SK-N-SH (cell line): ENCODE measurements around the gene ASPN. TPM values are rescaled to one million over a fixed set of nuclear protein-coding genes. Genes with fewer than 3 reads are reported as not detected.

Source experiments
- CTCF ChIA-PET: fragments of 300-600, 350-600 bp; formaldehyde crosslinking; extraction: SDS; loops from one replicate; lab custom pipeline; 2021; lab: Yijun Ruan, JAX
- POLR2A ChIA-PET: fragments of 350-600 bp; sonication (Branson Sonifier 250); formaldehyde crosslinking; extraction: SDS; loops from one replicate; lab custom pipeline; 2020; ENCODE audit warnings: antibody characterized with exemption, inconsistent platforms; lab: Yijun Ruan, JAX
- DNase-seq: peaks from one replicate; pipeline ENCODE4 v3.0.0; 2012
- H2AFZ ChIP-seq: fragments of 200-600 bp; sonication (generic); 2 replicates; pipeline ENCODE4 v1.8.1; 2016; ENCODE audit warnings: antibody characterized with exemption, mild to moderate bottlenecking, low read depth
- H3F3A ChIP-seq: fragments of 200-600 bp; sonication (generic); replicated peaks from 2 replicates; pipeline ENCODE3; 2016; ENCODE audit warnings: antibody characterized with exemption, mild to moderate bottlenecking; ENCODE audit not compliant: insufficient read depth
- H3K27ac ChIP-seq, 2 experiments: fragments of 200-500 bp in 1 of 2; fragments of 200-600 bp in 1 of 2; sonication (Bioruptor generic) in 1 of 2; sonication (generic), shearing (Covaris generic) in 1 of 2; 2 replicates each; pipeline versions ENCODE4 v1.5.1 to v1.6.1; 2014 to 2016; ENCODE audit warnings: low read depth in 2 of 2, inconsistent platforms in 1 of 2, low read length in 1 of 2, mild to moderate bottlenecking in 1 of 2, mixed read lengths in 1 of 2
- H3K27me3 ChIP-seq: fragments of 200-600 bp; sonication (generic), shearing (Covaris generic); 2 replicates; pipeline ENCODE4 v1.6.1; 2016; ENCODE audit warnings: mixed run types; ENCODE audit not compliant: insufficient read depth
- H3K36me3 ChIP-seq, 2 experiments: fragments of 200-500 bp in 1 of 2; fragments of 200-600 bp in 1 of 2; sonication (Bioruptor generic) in 1 of 2; sonication (generic) in 1 of 2; replicated peaks in 1 of 2; 2 replicates each; pipeline versions ENCODE3 to v1.5.1; 2014 to 2016; ENCODE audit warnings: low read length in 1 of 2, mild to moderate bottlenecking in 1 of 2; ENCODE audit not compliant: insufficient read depth in 2 of 2, control insufficient read depth in 1 of 2
- H3K4me1 ChIP-seq, 2 experiments: fragments of 200-500 bp in 1 of 2; fragments of 200-600 bp in 1 of 2; sonication (Bioruptor generic) in 1 of 2; sonication (generic), shearing (Covaris generic) in 1 of 2; 2 replicates each; pipeline versions ENCODE4 v1.5.1 to v1.6.1; 2014 to 2016; ENCODE audit warnings: low read depth in 1 of 2, low read length in 1 of 2, mixed run types in 1 of 2; ENCODE audit not compliant: insufficient read depth in 2 of 2, control insufficient read depth in 1 of 2
- H3K4me2 ChIP-seq: fragments of 200-600 bp; sonication (generic), shearing (Covaris generic); 2 replicates; pipeline ENCODE4 v1.6.1; 2017; ENCODE audit warnings: mixed run types
- H3K4me3 ChIP-seq, 2 experiments: fragments of 200-500 bp in 1 of 2; fragments of 200-600 bp in 1 of 2; sonication (Bioruptor generic) in 1 of 2; sonication (generic), shearing (Covaris generic) in 1 of 2; 2 replicates each; pipeline versions ENCODE4 v1.5.1 to v1.8.1; 2014 to 2016; ENCODE audit warnings: low read depth in 2 of 2, inconsistent platforms in 1 of 2, low read length in 1 of 2, mild to moderate bottlenecking in 1 of 2, mixed read lengths in 1 of 2, moderate library complexity in 1 of 2
- H3K79me2 ChIP-seq: fragments of 200-600 bp; sonication (generic); 2 replicates; pipeline ENCODE4 v1.8.1; 2017; ENCODE audit warnings: mild to moderate bottlenecking; ENCODE audit not compliant: insufficient read depth
- H3K9ac ChIP-seq: fragments of 200-600 bp; sonication (generic); 2 replicates; pipeline ENCODE4 v1.6.1; 2017; ENCODE audit warnings: mixed run types
- H3K9me2 ChIP-seq: fragments of 200-600 bp; sonication (generic); 2 replicates; pipeline ENCODE4 v1.6.1; 2017; ENCODE audit warnings: mixed run types
- H3K9me3 ChIP-seq: fragments of 200-600 bp; sonication (generic); 2 replicates; pipeline ENCODE4 v1.6.1; 2017; ENCODE audit warnings: mixed run types, mild to moderate bottlenecking, moderate library complexity
- H4K20me1 ChIP-seq: fragments of 200-600 bp; sonication (generic); 2 replicates; pipeline ENCODE4 v1.6.1; 2017; ENCODE audit warnings: mild to moderate bottlenecking, mixed run types; ENCODE audit not compliant: insufficient read depth
- CHD2 ChIP-seq: fragments of 150-350 bp; IDR thresholded peaks from 2 replicates; pipeline ENCODE4 v1.6.1; 2018; ENCODE audit warnings: low read length; ENCODE audit not compliant: partially characterized antibody
- GATA2 ChIP-seq: sonication (generic); formaldehyde crosslinking; IDR thresholded peaks from 2 replicates; pipeline ENCODE4 v1.5.0; 2020; ENCODE audit warnings: mild to moderate bottlenecking, missing genetic modification reagents
- JUND ChIP-seq: IDR thresholded peaks from 2 replicates; pipeline ENCODE4 v1.4.0; 2012
- POLR2AphosphoS5 ChIP-seq: IDR thresholded peaks from 2 replicates; pipeline ENCODE4 v1.6.1; 2012; ENCODE audit warnings: low read depth, low read length
- RAD21 ChIP-seq: IDR thresholded peaks from 2 replicates; pipeline ENCODE4 v1.6.1; 2012; ENCODE audit warnings: mild to moderate bottlenecking, low read length
- RXRA ChIP-seq: IDR thresholded peaks from 2 replicates; pipeline ENCODE4 v1.4.0; 2012; ENCODE audit warnings: low read depth, mild to moderate bottlenecking, borderline replicate concordance
- TCF12 ChIP-seq: IDR thresholded peaks from 2 replicates; pipeline ENCODE4 v1.4.0; 2012
- TEAD4 ChIP-seq: IDR thresholded peaks from 2 replicates; pipeline ENCODE4 v1.4.0; 2012; ENCODE audit warnings: mild to moderate bottlenecking, borderline replicate concordance; ENCODE audit not compliant: insufficient read depth
- WGBS: methylation state at CpG from one replicate; pipeline ENCODE4 v1.1.6; 2017; ENCODE audit warnings: low lambda C conversion rate; 5-methylcytosine and 5-hydroxymethylcytosine counted together
- polyA plus RNA-seq, 3 experiments: library from polyadenylated mRNA; depleted of rRNA; stranded (reverse); fragments of >200 nt; gene quantifications; 2 replicates each; pipeline ENCODE4 v1.2.3, GENCODE V29; 2012
- TF ChIP-seq, protein P1 (sequence below): fragments of 150-350 bp; IDR thresholded peaks from 2 replicates; pipeline ENCODE4 v1.6.1; 2017; ENCODE audit warnings: antibody characterized with exemption, low read length, low read depth, borderline replicate concordance
- TF ChIP-seq, protein P2 (sequence below): IDR thresholded peaks from 2 replicates; pipeline ENCODE4 v1.4.0; 2012; ENCODE audit warnings: low read depth
- TF ChIP-seq, protein P3 (sequence below): IDR thresholded peaks from 2 replicates; pipeline ENCODE4 v1.6.1; 2012; ENCODE audit warnings: mild to moderate bottlenecking, low read depth, low read length, moderate library complexity
- TF ChIP-seq, protein P4 (sequence below): fragments of 200-600 bp; sonication (generic); IDR thresholded peaks from 2 replicates; pipeline ENCODE4 v1.6.1; 2017; ENCODE audit warnings: antibody characterized with exemption, mild to moderate bottlenecking, moderate library complexity

ASPN gene
- polyA plus RNA-seq, 1 of the 3 experiments (the other 2 are of a cell fraction): 0.76 TPM

DNA sequence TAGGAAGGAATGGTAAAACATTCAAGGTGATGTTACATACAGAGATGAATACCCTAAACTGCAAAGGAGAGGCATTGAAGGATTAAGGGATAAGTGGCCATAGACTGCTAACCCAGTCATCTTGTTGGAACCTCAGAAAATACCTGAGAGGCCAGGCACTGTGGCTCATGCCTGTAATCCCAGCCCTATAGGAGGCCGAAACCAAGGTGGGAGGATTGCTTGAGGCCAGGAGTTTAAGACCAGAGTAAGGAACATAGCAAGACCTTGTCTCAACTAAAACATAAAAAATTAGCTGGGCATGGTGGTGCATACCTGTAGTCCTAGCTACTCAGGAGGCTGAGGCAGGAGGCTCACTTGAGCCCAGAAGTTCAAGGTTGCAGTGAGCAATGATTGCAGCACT lies 42.6 kb upstream of the ASPN start:
- ChIA-PET POLR2A (no interaction called here), CTCF (interaction anchor here (1.5 kb wide), 1 partner anchor 17 kb away, joined by 3 read pairs; no protein-coding TSS in a partner anchor)
- H2AFZ ChIP-seq: no peak overlapping the region
- no peak overlapping the region for H3K9ac ChIP-seq
- no peaks in the 10 kb centered on the region for H3K79me2 ChIP-seq
- H3K9me3 ChIP-seq: no peaks in the 10 kb centered on the region
- no peaks in the 10 kb centered on the region for H3K27me3 ChIP-seq
- WGBS: 100% methylated on average over 1 of the region's 1 CpG
- no peak overlapping the region for H3K4me3 ChIP-seq
- TF ChIP-seq, protein P1, sequence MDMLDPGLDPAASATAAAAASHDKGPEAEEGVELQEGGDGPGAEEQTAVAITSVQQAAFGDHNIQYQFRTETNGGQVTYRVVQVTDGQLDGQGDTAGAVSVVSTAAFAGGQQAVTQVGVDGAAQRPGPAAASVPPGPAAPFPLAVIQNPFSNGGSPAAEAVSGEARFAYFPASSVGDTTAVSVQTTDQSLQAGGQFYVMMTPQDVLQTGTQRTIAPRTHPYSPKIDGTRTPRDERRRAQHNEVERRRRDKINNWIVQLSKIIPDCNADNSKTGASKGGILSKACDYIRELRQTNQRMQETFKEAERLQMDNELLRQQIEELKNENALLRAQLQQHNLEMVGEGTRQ: no peak
- H4K20me1 ChIP-seq: no peaks in the 10 kb centered on the region
- no peak overlapping the region for H3K4me2 ChIP-seq
- H3K36me3 ChIP-seq: no peaks in the 10 kb centered on the region
- H3K9me2 ChIP-seq: no peaks in the 10 kb centered on the region
- no peak overlapping the region for H3K27ac ChIP-seq
- no peaks in the 10 kb centered on the region for H3F3A ChIP-seq
- no peak for DNase-seq
- H3K4me1 ChIP-seq: peaks cover 0 to 3% of the 10 kb centered on the region in 2 experiments; a peak in 2 of 4 replicates

DNA sequence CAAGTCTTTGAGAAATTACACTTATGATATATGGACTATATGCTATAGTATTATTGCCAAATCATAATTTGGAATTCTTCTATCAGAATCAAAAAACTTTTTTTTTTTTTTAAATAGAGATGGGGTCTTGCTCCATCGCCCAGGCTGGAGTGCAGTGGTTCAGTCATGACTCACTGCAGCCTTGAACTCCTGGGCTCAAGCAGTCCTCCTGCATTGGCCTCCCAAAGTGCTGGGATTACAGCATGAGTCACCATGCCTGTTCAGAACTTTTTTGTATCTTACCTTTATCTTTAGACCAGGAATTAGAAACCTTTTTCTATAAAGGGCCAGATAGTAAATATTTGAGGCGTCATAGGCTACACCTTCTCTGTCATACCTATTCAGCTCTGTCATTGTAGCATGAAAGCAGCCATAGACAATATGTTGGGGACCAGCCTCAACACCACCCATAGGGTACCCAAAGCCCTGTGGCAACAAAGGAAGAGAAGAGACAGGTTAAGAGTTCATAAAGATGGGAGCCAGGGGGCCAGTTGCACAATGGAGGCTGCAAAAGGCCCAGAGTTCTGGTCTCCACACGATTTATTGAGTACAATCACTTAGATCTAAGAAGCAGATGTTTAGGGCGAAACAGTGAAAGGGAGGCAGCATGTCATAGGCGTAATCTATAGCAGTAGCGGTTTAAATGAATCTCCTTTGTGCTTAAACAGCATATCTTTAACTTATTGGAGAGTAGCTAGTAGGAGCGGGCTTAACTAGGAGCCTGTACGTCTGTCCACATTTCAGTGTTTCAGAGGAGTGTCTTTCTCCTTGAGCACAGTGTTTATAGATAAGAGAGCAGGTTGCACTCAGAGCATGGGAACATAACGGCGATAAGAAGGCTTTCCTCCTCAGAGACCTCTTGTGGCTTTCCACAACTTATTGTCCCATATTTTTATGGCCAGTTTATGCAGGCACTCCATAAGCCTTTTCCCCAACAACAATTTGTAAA lies 41.0 kb upstream of the ASPN start:
- no peak for TF ChIP-seq CHD2
- no peak for TF ChIP-seq JUND
- Histone ChIP-seq H3K4me3 (no peak overlapping the region), H2AFZ (no peak overlapping the region), H3K4me2 (no peak overlapping the region), H3K79me2 (no peaks in the 10 kb centered on the region), H3K9ac (no peak overlapping the region), H3K27me3 (no peaks in the 10 kb centered on the region), H4K20me1 (no peaks in the 10 kb centered on the region), H3K36me3 (no peaks in the 10 kb centered on the region), H3K9me2 (no peaks in the 10 kb centered on the region), H3K9me3 (no peaks in the 10 kb centered on the region), H3K27ac (no peak overlapping the region), H3F3A (no peaks in the 10 kb centered on the region), H3K4me1 (peaks cover 0 to 3% of the 10 kb centered on the region in 2 experiments; a peak in 1 of 4 replicates)
- no peak for DNase-seq
- ChIA-PET CTCF (no interaction called here), POLR2A (no interaction called here)
- 94% methylated on average over 10 of the region's 10 CpGs for WGBS

DNA sequence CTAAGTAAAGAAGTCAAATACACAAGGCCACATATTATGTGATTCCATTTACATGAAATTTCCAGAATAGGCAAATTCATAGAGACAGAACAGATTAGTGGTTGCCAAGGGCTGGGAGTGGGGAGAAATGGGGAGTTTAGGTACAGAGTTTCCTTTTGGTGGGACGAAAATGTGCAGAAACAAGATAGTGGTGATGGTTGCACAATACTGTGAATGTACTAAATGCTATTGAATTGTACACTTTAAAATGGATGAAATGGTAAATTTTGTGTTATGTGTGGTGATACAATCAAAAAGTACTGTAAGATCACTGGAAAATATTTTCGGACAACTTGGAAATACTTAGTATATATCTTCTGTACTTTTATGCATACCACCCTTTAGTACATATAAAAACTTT lies 38.5 kb upstream of the ASPN start:
- no peaks in the 10 kb centered on the region for H3K79me2 ChIP-seq
- no peaks in the 10 kb centered on the region for H3K9me3 ChIP-seq
- TF ChIP-seq, protein P1: no peak
- TF ChIP-seq GATA2 (CRISPR knock-in tag) (no peak), RAD21 (no peak), POLR2AphosphoS5 (no peak), TEAD4 (no peak), RXRA (no peak), TCF12 (no peak)
- TF ChIP-seq, protein P2, sequence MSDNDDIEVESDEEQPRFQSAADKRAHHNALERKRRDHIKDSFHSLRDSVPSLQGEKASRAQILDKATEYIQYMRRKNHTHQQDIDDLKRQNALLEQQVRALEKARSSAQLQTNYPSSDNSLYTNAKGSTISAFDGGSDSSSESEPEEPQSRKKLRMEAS: no peak
- TF ChIP-seq, protein P3, sequence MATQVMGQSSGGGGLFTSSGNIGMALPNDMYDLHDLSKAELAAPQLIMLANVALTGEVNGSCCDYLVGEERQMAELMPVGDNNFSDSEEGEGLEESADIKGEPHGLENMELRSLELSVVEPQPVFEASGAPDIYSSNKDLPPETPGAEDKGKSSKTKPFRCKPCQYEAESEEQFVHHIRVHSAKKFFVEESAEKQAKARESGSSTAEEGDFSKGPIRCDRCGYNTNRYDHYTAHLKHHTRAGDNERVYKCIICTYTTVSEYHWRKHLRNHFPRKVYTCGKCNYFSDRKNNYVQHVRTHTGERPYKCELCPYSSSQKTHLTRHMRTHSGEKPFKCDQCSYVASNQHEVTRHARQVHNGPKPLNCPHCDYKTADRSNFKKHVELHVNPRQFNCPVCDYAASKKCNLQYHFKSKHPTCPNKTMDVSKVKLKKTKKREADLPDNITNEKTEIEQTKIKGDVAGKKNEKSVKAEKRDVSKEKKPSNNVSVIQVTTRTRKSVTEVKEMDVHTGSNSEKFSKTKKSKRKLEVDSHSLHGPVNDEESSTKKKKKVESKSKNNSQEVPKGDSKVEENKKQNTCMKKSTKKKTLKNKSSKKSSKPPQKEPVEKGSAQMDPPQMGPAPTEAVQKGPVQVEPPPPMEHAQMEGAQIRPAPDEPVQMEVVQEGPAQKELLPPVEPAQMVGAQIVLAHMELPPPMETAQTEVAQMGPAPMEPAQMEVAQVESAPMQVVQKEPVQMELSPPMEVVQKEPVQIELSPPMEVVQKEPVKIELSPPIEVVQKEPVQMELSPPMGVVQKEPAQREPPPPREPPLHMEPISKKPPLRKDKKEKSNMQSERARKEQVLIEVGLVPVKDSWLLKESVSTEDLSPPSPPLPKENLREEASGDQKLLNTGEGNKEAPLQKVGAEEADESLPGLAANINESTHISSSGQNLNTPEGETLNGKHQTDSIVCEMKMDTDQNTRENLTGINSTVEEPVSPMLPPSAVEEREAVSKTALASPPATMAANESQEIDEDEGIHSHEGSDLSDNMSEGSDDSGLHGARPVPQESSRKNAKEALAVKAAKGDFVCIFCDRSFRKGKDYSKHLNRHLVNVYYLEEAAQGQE: no peak
- TF ChIP-seq, protein P4, sequence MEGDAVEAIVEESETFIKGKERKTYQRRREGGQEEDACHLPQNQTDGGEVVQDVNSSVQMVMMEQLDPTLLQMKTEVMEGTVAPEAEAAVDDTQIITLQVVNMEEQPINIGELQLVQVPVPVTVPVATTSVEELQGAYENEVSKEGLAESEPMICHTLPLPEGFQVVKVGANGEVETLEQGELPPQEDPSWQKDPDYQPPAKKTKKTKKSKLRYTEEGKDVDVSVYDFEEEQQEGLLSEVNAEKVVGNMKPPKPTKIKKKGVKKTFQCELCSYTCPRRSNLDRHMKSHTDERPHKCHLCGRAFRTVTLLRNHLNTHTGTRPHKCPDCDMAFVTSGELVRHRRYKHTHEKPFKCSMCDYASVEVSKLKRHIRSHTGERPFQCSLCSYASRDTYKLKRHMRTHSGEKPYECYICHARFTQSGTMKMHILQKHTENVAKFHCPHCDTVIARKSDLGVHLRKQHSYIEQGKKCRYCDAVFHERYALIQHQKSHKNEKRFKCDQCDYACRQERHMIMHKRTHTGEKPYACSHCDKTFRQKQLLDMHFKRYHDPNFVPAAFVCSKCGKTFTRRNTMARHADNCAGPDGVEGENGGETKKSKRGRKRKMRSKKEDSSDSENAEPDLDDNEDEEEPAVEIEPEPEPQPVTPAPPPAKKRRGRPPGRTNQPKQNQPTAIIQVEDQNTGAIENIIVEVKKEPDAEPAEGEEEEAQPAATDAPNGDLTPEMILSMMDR: no peak

More for the DNA sequence above, 38.5 kb upstream of the ASPN start:
- ChIA-PET CTCF (no interaction called here), POLR2A (no interaction called here)
- WGBS: 83% methylated on average over 2 of the region's 2 CpGs
- Histone ChIP-seq H4K20me1 (no peaks in the 10 kb centered on the region), H3F3A (no peaks in the 10 kb centered on the region), H3K27me3 (no peaks in the 10 kb centered on the region), H3K9ac (no peak overlapping the region), H3K36me3 (no peaks in the 10 kb centered on the region), H3K27ac (no peak overlapping the region), H3K9me2 (no peaks in the 10 kb centered on the region), H3K4me2 (no peak overlapping the region), H2AFZ (no peak overlapping the region), H3K4me3 (no peak overlapping the region), H3K4me1 (peaks cover 0 to 7% of the 10 kb centered on the region in 2 experiments; a peak in 1 of 4 replicates)
- no peak for DNase-seq
